K562 (cell line): ENCODE data around the gene CELSR1. TPM values are rescaled to one million over a fixed set of nuclear protein-coding genes. Genes with fewer than 3 reads are reported as not detected.

Experiments
- ATAC-seq: fragments of 200-7000 bp; cut with Tn5 transposase; 3 replicates; pipeline ENCODE4 v1.9.1; 2020; ENCODE audit warnings: moderate library complexity
- BruUV-seq: library from RNA; stranded (reverse); fragments of 400-500 nt; replicated peaks from 2 replicates; lab custom pipeline; 2021; lab: Mats Ljungman, UMichigan
- CTCF ChIA-PET: fragments of 300-600 bp; formaldehyde crosslinking; extraction: SDS; loops from one replicate; lab custom pipeline; 2021; ENCODE audit warnings: low intra/inter-chr PET ratio; lab: Yijun Ruan, JAX
- POLR2A ChIA-PET: fragments of 300-600, 350-650 bp; sonication (Branson Sonifier 250); formaldehyde crosslinking; extraction: SDS; loops from one replicate; lab custom pipeline; 2021; ENCODE audit warnings: antibody characterized with exemption, inconsistent platforms; lab: Yijun Ruan, JAX
- DNase-seq, 4 experiments: peaks; one replicate each; pipeline versions ENCODE4 v3.0.0 to v3.0.0-alpha.2; 2011 to 2018; ENCODE audit warnings: low spot score in 3 of 4, mixed read lengths in 3 of 4; ENCODE audit errors: extremely low read depth in 1 of 4
- FAIRE-seq: peaks from 2 replicates; lab custom pipeline; 2011; peaks lifted over from hg19 to GRCh38; lab: Jason Lieb, UNC
- H2AFZ ChIP-seq: 2 replicates; pipeline ENCODE4 v1.6.0; 2011; ENCODE audit warnings: low read depth, low read length, control low read depth, inconsistent platforms
- H3K27ac ChIP-seq: fragments of 200-600 bp; 3 replicates; pipeline ENCODE4 v1.8.0; 2011; ENCODE audit warnings: low read depth, mild to moderate bottlenecking, control low read depth, inconsistent platforms, low read length, moderate library complexity, mixed read lengths; ENCODE audit errors: extremely low read depth
- H3K27me3 ChIP-seq, 2 experiments: fragments of 300-600 bp in 1 of 2; 2 replicates in 1 of 2; 3 replicates in 1 of 2; pipeline versions ENCODE4 v1.6.0 to v1.8.0; 2011; ENCODE audit warnings: inconsistent platforms in 2 of 2, low read length in 2 of 2, mild to moderate bottlenecking in 1 of 2, mixed read lengths in 1 of 2, moderate library complexity in 1 of 2; ENCODE audit not compliant: control insufficient read depth in 2 of 2, insufficient read depth in 2 of 2
- H3K36me3 ChIP-seq: fragments of 300-600 bp; 3 replicates; pipeline ENCODE4 v1.8.0; 2011; ENCODE audit warnings: mild to moderate bottlenecking, low read length, inconsistent platforms; ENCODE audit not compliant: control insufficient read depth, insufficient read depth
- H3K4me1 ChIP-seq, 2 experiments: fragments of 200-600 bp in 1 of 2; replicated peaks in 1 of 2; 2 replicates in 1 of 2; 3 replicates in 1 of 2; pipeline versions ENCODE4 v1.5.1 to v1.8.0; 2011; ENCODE audit warnings: inconsistent platforms in 2 of 2, low read length in 2 of 2, mild to moderate bottlenecking in 1 of 2, mixed read lengths in 1 of 2, moderate library complexity in 1 of 2; ENCODE audit not compliant: control insufficient read depth in 2 of 2, insufficient read depth in 2 of 2
- H3K4me2 ChIP-seq: 2 replicates; pipeline ENCODE4 v1.6.1; 2011; ENCODE audit warnings: low read length, control low read depth, inconsistent platforms, mixed read lengths; ENCODE audit not compliant: insufficient read depth
- H3K4me3 ChIP-seq: fragments of 200-600 bp; sonication (generic), shearing (Covaris generic); 2 replicates; pipeline ENCODE4 v1.5.1; 2016; ENCODE audit warnings: control low read depth, inconsistent platforms
- H3K79me2 ChIP-seq: fragments of 200-600 bp; 3 replicates; pipeline ENCODE4 v1.8.0; 2011; ENCODE audit warnings: low read length, inconsistent platforms; ENCODE audit not compliant: control insufficient read depth, insufficient read depth
- H3K9ac ChIP-seq, 2 experiments: 2 replicates each; pipeline versions ENCODE4 v1.6.0 to v1.6.1; 2011; ENCODE audit warnings: low read depth in 2 of 2, low read length in 2 of 2, control low read depth in 1 of 2, inconsistent platforms in 1 of 2, mild to moderate bottlenecking in 1 of 2, mixed read lengths in 1 of 2; ENCODE audit not compliant: insufficient read depth in 1 of 2
- H3K9me1 ChIP-seq: one replicate; pipeline ENCODE4 v1.6.0; 2011; ENCODE audit warnings: inconsistent platforms, mild to moderate bottlenecking, low read length, moderate library complexity; ENCODE audit not compliant: control insufficient read depth, insufficient read depth
- H3K9me3 ChIP-seq: replicated peaks from 2 replicates; pipeline ENCODE4 v1.5.1; 2011; ENCODE audit warnings: low read depth, low read length, inconsistent platforms; ENCODE audit not compliant: control insufficient read depth, insufficient read depth
- H4K20me1 ChIP-seq: replicated peaks from 2 replicates; pipeline ENCODE4 v1.6.1; 2011; ENCODE audit warnings: low read length, inconsistent platforms, mixed read lengths; ENCODE audit not compliant: control insufficient read depth, insufficient read depth
- ADNP ChIP-seq: fragments of 200-800 bp; sonication (Bioruptor generic); IDR thresholded peaks from 2 replicates; pipeline ENCODE4 v1.6.1; 2016; ENCODE audit warnings: missing genetic modification characterization, missing compliant biosample characterization
- BMI1 ChIP-seq: fragments of 150-350 bp; IDR thresholded peaks from 2 replicates; pipeline ENCODE4 v1.6.1; 2014; ENCODE audit warnings: low read length
- CBX5 ChIP-seq: IDR thresholded peaks from 2 replicates; pipeline ENCODE4 v1.6.1; 2014; ENCODE audit warnings: low read depth, borderline replicate concordance
- CC2D1A ChIP-seq: fragments of 450-650 bp; IDR thresholded peaks from 2 replicates; pipeline ENCODE4 v1.6.1; 2017; ENCODE audit warnings: mild to moderate bottlenecking
- CXXC5 ChIP-seq: fragments of 250-450 bp; sonication (Bioruptor Pico); IDR thresholded peaks from 2 replicates; pipeline ENCODE4 v1.8.0; 2022; ENCODE audit warnings: inconsistent platforms, mild to moderate bottlenecking, moderate library complexity
- DDX20 ChIP-seq: fragments of 450-650 bp; IDR thresholded peaks from 2 replicates; pipeline ENCODE4 v1.6.1; 2016; ENCODE audit warnings: missing genetic modification characterization, low read depth, mild to moderate bottlenecking, missing compliant biosample characterization, moderate library complexity
- E2F5 ChIP-seq: sonication (generic); formaldehyde crosslinking; IDR thresholded peaks from 2 replicates; pipeline ENCODE4 v1.8.0; 2022; ENCODE audit warnings: mild to moderate bottlenecking, missing genetic modification reagents
- ERF ChIP-seq: fragments of 450-650 bp; formaldehyde crosslinking; IDR thresholded peaks from 2 replicates; pipeline ENCODE4 v1.4.0; 2020; ENCODE audit warnings: mild to moderate bottlenecking, mixed read lengths
- HSF4 ChIP-seq: fragments of 250-450 bp; sonication (Bioruptor Pico); IDR thresholded peaks from 2 replicates; pipeline ENCODE4 v2.1.2; 2022; ENCODE audit warnings: mild to moderate bottlenecking, moderate library complexity, borderline replicate concordance
- MECOM ChIP-seq: fragments of 250-450 bp; sonication (Bioruptor Pico); IDR thresholded peaks from 2 replicates; pipeline ENCODE4 v1.8.0; 2022; ENCODE audit warnings: inconsistent platforms
- MYNN ChIP-seq, 2 experiments: sonication (generic); formaldehyde crosslinking in 1 of 2; IDR thresholded peaks; 2 replicates each; pipeline versions ENCODE4 v1.5.0 to v1.6.1; 2016 to 2020; ENCODE audit warnings: antibody characterized with exemption in 1 of 2, missing genetic modification reagents in 1 of 2
- RFX5 ChIP-seq: IDR thresholded peaks from 2 replicates; pipeline ENCODE4 v1.6.1; 2011; ENCODE audit warnings: low read depth, mild to moderate bottlenecking, improper control_type of control experiment, low read length
- SMARCB1 ChIP-seq: IDR thresholded peaks from 2 replicates; pipeline ENCODE4 v1.6.1; 2011; ENCODE audit warnings: improper control_type of control experiment, low read depth; ENCODE audit not compliant: insufficient read length
- SNAPC5 ChIP-seq: fragments of 250-450 bp; sonication (Bioruptor Pico); IDR thresholded peaks from 2 replicates; pipeline ENCODE4 v1.8.0; 2021; ENCODE audit warnings: moderate library complexity, mild to moderate bottlenecking, inconsistent platforms
- ZFPM2 ChIP-seq: fragments of 250-450 bp; sonication (Bioruptor Pico); IDR thresholded peaks from 2 replicates; pipeline ENCODE4 v1.5.1; 2022; ENCODE audit warnings: mild to moderate bottlenecking
- ZNF740 ChIP-seq, 3 experiments: fragments of 200-800 bp in 1 of 3; sonication (Bioruptor generic) in 1 of 3; sonication (generic) in 1 of 3; formaldehyde crosslinking in 1 of 3; IDR thresholded peaks; 2 replicates each; pipeline versions ENCODE4 v1.6.1 to v1.8.0; 2016 to 2022; ENCODE audit warnings: mild to moderate bottlenecking in 2 of 3, missing compliant biosample characterization in 2 of 3, missing genetic modification characterization in 2 of 3, missing genetic modification reagents in 1 of 3
- WGBS: fragments of 100-300 bp; shearing (Covaris generic); methylation state at CpG from one replicate; pipeline ENCODE4 v1.1.6; 2016; ENCODE audit warnings: low coverage, mixed read lengths; ENCODE audit not compliant: insufficient coverage; ENCODE audit errors: missing lambda C conversion rate; 5-methylcytosine and 5-hydroxymethylcytosine counted together
- in situ Hi-C: fragments of 300-500 bp; cut with MboI; formaldehyde crosslinking; loops from 4 replicates; pipeline ENCODE4 v1.15.0; 2018; ENCODE audit warnings: inconsistent platforms, mixed read lengths
- intact Hi-C: fragments of 100-400 bp; cut with micrococcal nuclease; formaldehyde crosslinking; loops from 2 replicates; pipeline ENCODE4 v1.14.2; 2022
- polyA plus RNA-seq, 8 experiments: library from polyadenylated mRNA; depleted of rRNA in 4 of 8; stranded (reverse) in 5 of 8; unstranded in 3 of 8; fragments of >200 nt; fragmentation: Nextera tagmentation in 2 of 8; fragmentation: Illumina TruSeq in 1 of 8; extraction: Ambion mirVana in 2 of 8; extraction: Trizol in 1 of 8; gene quantifications; 2 replicates each; pipeline versions ENCODE4 v1.2.1 to v1.2.3, GENCODE V29; 2011 to 2014; ENCODE audit warnings: inconsistent platforms in 1 of 8, missing spikeins in 1 of 8
- total RNA-seq, 7 experiments: library from RNA; depleted of rRNA in 6 of 7; stranded (reverse); fragments of >200 nt in 6 of 7; fragmentation: Illumina TruSeq in 2 of 7; extraction: Trizol in 2 of 7; gene quantifications; 2 replicates each; pipeline versions ENCODE4 v1.2.1 to v1.2.3, GENCODE V29; 2011 to 2021; ENCODE audit warnings: low replicate concordance in 1 of 7

CELSR1 gene
- total and polyA plus RNA-seq, 9 of the 15 experiments (the other 6 are each of a cell fraction or from before 2014, with no cell fraction given), result under 0.01 to 0.09 TPM; not detected in 7

DNA sequence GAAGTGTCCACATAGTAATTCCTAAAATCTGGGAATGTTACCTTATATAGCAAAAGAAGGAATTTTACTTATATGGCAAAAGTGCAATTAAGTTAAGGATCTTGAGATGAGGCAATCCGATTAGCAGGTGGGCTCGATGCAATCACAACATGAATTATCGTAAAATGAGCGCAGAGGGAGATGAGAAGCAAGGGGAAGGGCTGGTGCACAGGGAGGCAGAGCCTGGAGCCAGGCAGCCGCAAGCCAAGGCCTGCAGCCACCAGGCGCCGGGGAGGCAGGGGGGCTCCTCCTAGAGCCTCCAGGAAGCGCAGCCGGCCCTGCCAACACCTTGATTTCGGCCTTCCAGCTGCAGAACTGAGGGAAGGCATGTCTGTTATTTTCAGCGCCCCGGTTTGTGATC lies 85.7 kb downstream of the CELSR1 start:
- no peak for FAIRE-seq
- POLR2A ChIA-PET, result no interaction called here
- Histone ChIP-seq H3K9me3 (no peaks in the 10 kb centered on the region), H3K4me1 (peaks cover 7 to 30% of the 10 kb centered on the region in 2 experiments; a peak in 4 of 5 replicates), H3K9ac (no peak overlapping the region), H3K27me3 (peaks cover 5 to 45% of the 10 kb centered on the region in 2 experiments; a peak in 3 of 5 replicates), H3K4me2 (no peak overlapping the region), H4K20me1 (peaks cover 4% of the 10 kb centered on the region; the same call in 1 of the 2 replicates), H3K4me3 (no peak overlapping the region), H3K36me3 (no peaks in the 10 kb centered on the region), H3K9me1 (no peaks in the 10 kb centered on the region), H3K27ac (no peak overlapping the region), H3K79me2 (no peaks in the 10 kb centered on the region), H2AFZ (no peak overlapping the region)
- DNase-seq, result no peak
- ATAC-seq, result no peak
- in situ Hi-C loops, result no loop called here
- intact Hi-C loops, result no loop called here
- CTCF ChIA-PET, result no interaction called here
- no TSS peak for BruUV-seq
- TF ChIP-seq ZFPM2, result no peak
- TF ChIP-seq DDX20 (tag), result no peak
- TF ChIP-seq CC2D1A, result no peak
- TF ChIP-seq SNAPC5 (CRISPR knock-in tag), result no peak
- TF ChIP-seq MECOM (CRISPR knock-in tag), result no peak
- no peak for TF ChIP-seq SMARCB1
- no peak for TF ChIP-seq CBX5
- no peak for TF ChIP-seq ADNP (tag)
- no peak for TF ChIP-seq CXXC5 (CRISPR knock-in tag)
- TF ChIP-seq RFX5, result no peak
- no peak for TF ChIP-seq HSF4 (CRISPR knock-in tag)
- no peak for TF ChIP-seq BMI1
- no peak for TF ChIP-seq MYNN (IDR thresholded peaks at IDR 0.05)
- TF ChIP-seq MYNN (CRISPR knock-in tag; IDR thresholded peaks at IDR 0.05), result no peak
- TF ChIP-seq E2F5 (CRISPR knock-in tag), result no peak
- TF ChIP-seq ZNF740 (CRISPR knock-in tag; IDR thresholded peaks at IDR 0.05), result no peak
- no peak for TF ChIP-seq ZNF740 (tag; IDR thresholded peaks at IDR 0.05)
- TF ChIP-seq ERF (CRISPR knock-in tag), result no peak
- WGBS, result 16% methylated on average over 10 of the region's 12 CpGs
